Measurements from ENCODE around the gene NSD2. TPM values are rescaled to one million over a fixed set of nuclear protein-coding genes. Genes with fewer than 3 reads are reported as not detected.

NSD2 gene
- total RNA-seq, 1 donor from 2014 or later = 138 TPM

- Mint-ChIP-seq H3K9me3 (ENCODE audit: unreplicated experiment) (peaks cover 2% of the 10 kb centered on the region), H3K4me3 (ENCODE audit: unreplicated experiment) (no peak overlapping the region), H3K36me3 (ENCODE audit: unreplicated experiment) (no peaks in the 10 kb centered on the region), H3K27me3 (ENCODE audit: unreplicated experiment) (peaks cover 15% of the 10 kb centered on the region), H3K4me1 (ENCODE audit: low read depth, unreplicated experiment) (peaks cover 13% of the 10 kb centered on the region), H3K27ac (ENCODE audit: unreplicated experiment) (no peak overlapping the region)
- DNase-seq = peak; percentile 55
- TF ChIP-seq CTCF (IDR thresholded peaks at IDR 0.05; ENCODE audit: partially characterized antibody, unreplicated experiment) = no peak
Measured at GRCh38 chr4:1864076-1865008, 6.9 kb upstream of the NSD2 start.

GRCh38 chr4:1866189-1866661 is 5.0 kb upstream of the NSD2 start:
- no peak overlapping the region for H3K4me3 Mint-ChIP-seq (ENCODE audit: unreplicated experiment)
- TF ChIP-seq CTCF (IDR thresholded peaks at IDR 0.05; ENCODE audit: partially characterized antibody, unreplicated experiment) = no peak
- H3K27me3 Mint-ChIP-seq (ENCODE audit: unreplicated experiment) = peaks cover 12% of the 10 kb centered on the region
- peaks cover 13% of the 10 kb centered on the region for H3K4me1 Mint-ChIP-seq (ENCODE audit: low read depth, unreplicated experiment)
- no peaks in the 10 kb centered on the region for H3K36me3 Mint-ChIP-seq (ENCODE audit: unreplicated experiment)
- DNase-seq = no peak
- H3K27ac Mint-ChIP-seq (ENCODE audit: unreplicated experiment) = no peak overlapping the region
- peaks cover 5% of the 10 kb centered on the region for H3K9me3 Mint-ChIP-seq (ENCODE audit: unreplicated experiment)

GRCh38 chr4:1868293-1868692 is 2.9 kb upstream of the NSD2 start:
- Mint-ChIP-seq H3K4me1 (ENCODE audit: low read depth, unreplicated experiment) (peaks cover 12% of the 10 kb centered on the region), H3K27ac (ENCODE audit: unreplicated experiment) (no peak overlapping the region), H3K4me3 (ENCODE audit: unreplicated experiment) (no peak overlapping the region), H3K36me3 (ENCODE audit: unreplicated experiment) (no peaks in the 10 kb centered on the region), H3K9me3 (ENCODE audit: unreplicated experiment) (peaks cover 9% of the 10 kb centered on the region), H3K27me3 (ENCODE audit: unreplicated experiment) (peaks cover 13% of the 10 kb centered on the region)
- no peak for TF ChIP-seq CTCF (IDR thresholded peaks at IDR 0.05; ENCODE audit: partially characterized antibody, unreplicated experiment)
- no peak for DNase-seq

- Mint-ChIP-seq H3K4me3 (ENCODE audit: unreplicated experiment) (no peak overlapping the region), H3K36me3 (ENCODE audit: unreplicated experiment) (no peaks in the 10 kb centered on the region), H3K4me1 (ENCODE audit: low read depth, unreplicated experiment) (peaks cover 9% of the 10 kb centered on the region), H3K27ac (ENCODE audit: unreplicated experiment) (no peak overlapping the region), H3K9me3 (ENCODE audit: unreplicated experiment) (peaks cover 8% of the 10 kb centered on the region), H3K27me3 (ENCODE audit: unreplicated experiment) (peaks cover 10% of the 10 kb centered on the region)
- DNase-seq = no peak
- no peak for TF ChIP-seq CTCF (IDR thresholded peaks at IDR 0.05; ENCODE audit: partially characterized antibody, unreplicated experiment)
Measured at GRCh38 chr4:1868912-1869311, 2.3 kb upstream of the NSD2 start.
